Activated CD8-positive, alpha-beta T cell treated with anti-CD3 and anti-CD28 coated beads for 36 hours (primary cell): ENCODE data around the gene FGF14. TPM values are rescaled to one million over a fixed set of nuclear protein-coding genes. Genes with fewer than 3 reads are reported as not detected.

ENCODE experiments used
- ATAC-seq: fragments of 200-7000 bp; cut with Tn5 transposase; one replicate; pipeline ENCODE4 v1.10.0; 2021; ENCODE audit warnings: mild to moderate bottlenecking, moderate library complexity
- CTCF ChIA-PET: fragments of 350-600 bp; sonication (Branson Sonifier 250); formaldehyde crosslinking; loops from one replicate; lab custom pipeline; 2021; ENCODE audit warnings: antibody characterized with exemption; lab: Charles Lee
- POLR2A ChIA-PET: fragments of 350-600 bp; sonication (Branson Sonifier 250); formaldehyde crosslinking; loops from one replicate; lab custom pipeline; 2021; ENCODE audit warnings: antibody characterized with exemption; lab: Charles Lee
- DNase-seq: peaks from one replicate; pipeline ENCODE4 v3.0.0-alpha.2; 2020
- H3K27ac Mint-ChIP-seq: one replicate; pipeline ENCODE4 v1.8.0; 2021; ENCODE audit warnings: mild to moderate bottlenecking, mixed read lengths
- H3K27me3 Mint-ChIP-seq: one replicate; pipeline ENCODE4 v1.8.0; 2021; ENCODE audit warnings: mixed read lengths
- H3K36me3 Mint-ChIP-seq: one replicate; pipeline ENCODE4 v1.8.0; 2021; ENCODE audit warnings: low read depth, mixed read lengths
- H3K4me1 Mint-ChIP-seq: one replicate; pipeline ENCODE4 v1.8.0; 2021; ENCODE audit warnings: low read depth, mixed read lengths
- H3K4me3 Mint-ChIP-seq: one replicate; pipeline ENCODE4 v1.8.0; 2021; ENCODE audit warnings: mild to moderate bottlenecking, moderate library complexity, mixed read lengths
- H3K9me3 Mint-ChIP-seq: one replicate; pipeline ENCODE4 v1.8.0; 2021; ENCODE audit warnings: mixed read lengths
- intact Hi-C: fragments of 100-400 bp; cut with micrococcal nuclease; formaldehyde crosslinking; loops from one replicate; pipeline ENCODE4 v1.10.0; 2022
- total RNA-seq, 2 experiments: library from RNA; stranded (reverse); gene quantifications; one replicate each; pipeline ENCODE4 v1.2.3, GENCODE V29; 2021
- TF ChIP-seq, protein P1 (sequence below): fragments of 200-600 bp; IDR thresholded peaks from one replicate; pipeline ENCODE4 v1.8.0; 2022; ENCODE audit warnings: antibody characterized with exemption, mild to moderate bottlenecking

The FGF14 gene
- total RNA-seq, 2 experiments from 2014 or later: not detected

- Mint-ChIP-seq H3K4me3 (no peak overlapping the region), H3K4me1 (no peaks in the 10 kb centered on the region), H3K9me3 (no peaks in the 10 kb centered on the region), H3K27ac (no peak overlapping the region), H3K36me3 (no peaks in the 10 kb centered on the region), H3K27me3 (peaks cover 10% of the 10 kb centered on the region)
- intact Hi-C loops: no loop called here
- ATAC-seq: no peak
- ChIA-PET CTCF (no interaction called here), POLR2A (no interaction called here)
- DNase-seq: no peak
- TF ChIP-seq, protein P1, sequence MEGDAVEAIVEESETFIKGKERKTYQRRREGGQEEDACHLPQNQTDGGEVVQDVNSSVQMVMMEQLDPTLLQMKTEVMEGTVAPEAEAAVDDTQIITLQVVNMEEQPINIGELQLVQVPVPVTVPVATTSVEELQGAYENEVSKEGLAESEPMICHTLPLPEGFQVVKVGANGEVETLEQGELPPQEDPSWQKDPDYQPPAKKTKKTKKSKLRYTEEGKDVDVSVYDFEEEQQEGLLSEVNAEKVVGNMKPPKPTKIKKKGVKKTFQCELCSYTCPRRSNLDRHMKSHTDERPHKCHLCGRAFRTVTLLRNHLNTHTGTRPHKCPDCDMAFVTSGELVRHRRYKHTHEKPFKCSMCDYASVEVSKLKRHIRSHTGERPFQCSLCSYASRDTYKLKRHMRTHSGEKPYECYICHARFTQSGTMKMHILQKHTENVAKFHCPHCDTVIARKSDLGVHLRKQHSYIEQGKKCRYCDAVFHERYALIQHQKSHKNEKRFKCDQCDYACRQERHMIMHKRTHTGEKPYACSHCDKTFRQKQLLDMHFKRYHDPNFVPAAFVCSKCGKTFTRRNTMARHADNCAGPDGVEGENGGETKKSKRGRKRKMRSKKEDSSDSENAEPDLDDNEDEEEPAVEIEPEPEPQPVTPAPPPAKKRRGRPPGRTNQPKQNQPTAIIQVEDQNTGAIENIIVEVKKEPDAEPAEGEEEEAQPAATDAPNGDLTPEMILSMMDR: no peak
Observed at GRCh38 chr13:102276404-102276803, 125.4 kb downstream of the FGF14 start.

DNA sequence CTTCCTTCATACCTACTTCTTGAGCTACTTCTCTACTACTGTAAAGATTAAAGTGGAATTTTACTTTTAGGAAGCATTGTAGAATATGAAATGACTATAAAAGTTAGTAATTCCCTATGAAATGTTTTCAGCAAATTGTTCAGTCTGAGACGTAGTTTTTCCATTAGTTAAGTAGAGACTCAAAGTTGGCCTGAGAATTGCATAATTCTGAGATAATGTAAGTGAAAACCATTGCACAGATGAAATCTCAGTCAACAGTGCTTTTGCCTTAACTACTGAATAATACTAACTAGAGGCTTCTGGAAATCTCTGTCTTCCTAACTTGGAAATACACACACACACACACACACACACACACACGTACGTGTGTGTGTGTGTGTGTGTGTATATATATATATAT is 125.9 kb downstream of the FGF14 start:
- H3K27me3 Mint-ChIP-seq: peaks cover 8% of the 10 kb centered on the region
- H3K4me1 Mint-ChIP-seq: no peaks in the 10 kb centered on the region
- TF ChIP-seq, protein P1: no peak
- no peaks in the 10 kb centered on the region for H3K36me3 Mint-ChIP-seq
- H3K9me3 Mint-ChIP-seq: no peaks in the 10 kb centered on the region
- H3K27ac Mint-ChIP-seq: no peak overlapping the region
- DNase-seq (no peak), ATAC-seq (no peak)
- ChIA-PET CTCF (no interaction called here), POLR2A (no interaction called here)
- intact Hi-C loops: no loop called here
- no peak overlapping the region for H3K4me3 Mint-ChIP-seq

GRCh38 chr13:102273111-102273510 is 128.7 kb downstream of the FGF14 start:
- Mint-ChIP-seq H3K27ac (no peak overlapping the region), H3K36me3 (no peaks in the 10 kb centered on the region), H3K9me3 (no peaks in the 10 kb centered on the region), H3K4me1 (no peaks in the 10 kb centered on the region), H3K4me3 (no peak overlapping the region), H3K27me3 (peaks cover 5% of the 10 kb centered on the region)
- TF ChIP-seq, protein P1: no peak
- DNase-seq (no peak), ATAC-seq (no peak)
- ChIA-PET POLR2A (no interaction called here), CTCF (no interaction called here)
- intact Hi-C loops: no loop called here

DNA sequence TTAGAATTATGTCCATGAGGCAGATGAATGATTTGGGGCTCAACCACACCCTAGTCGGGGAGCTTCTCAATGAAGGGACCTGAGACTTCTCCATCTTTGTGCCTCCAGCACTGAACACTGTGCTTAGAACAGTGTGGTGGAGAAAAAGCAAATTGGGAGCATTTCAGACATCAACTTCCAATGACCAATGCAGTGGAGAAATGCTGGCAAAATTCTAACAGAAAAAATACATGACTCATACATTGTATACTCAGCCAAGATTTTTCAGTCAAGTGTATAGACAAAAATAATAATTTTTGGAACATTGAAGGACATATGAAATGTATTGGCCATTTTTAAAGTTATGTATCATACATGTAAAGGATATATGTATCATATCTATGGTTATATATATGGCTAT is 134.7 kb downstream of the FGF14 start:
- Mint-ChIP-seq H3K27me3 (no peaks in the 10 kb centered on the region), H3K4me1 (no peaks in the 10 kb centered on the region), H3K27ac (no peak overlapping the region), H3K36me3 (no peaks in the 10 kb centered on the region), H3K9me3 (no peaks in the 10 kb centered on the region), H3K4me3 (no peak overlapping the region)
- DNase-seq (no peak), ATAC-seq (no peak)
- POLR2A ChIA-PET: no interaction called here
- CTCF ChIA-PET: no interaction called here
- intact Hi-C loops: no loop called here
- TF ChIP-seq, protein P1: no peak

- intact Hi-C loops: no loop called here
- TF ChIP-seq, protein P1: no peak
- no peak overlapping the region for H3K27ac Mint-ChIP-seq
- H3K4me3 Mint-ChIP-seq: no peak overlapping the region
- no peaks in the 10 kb centered on the region for H3K27me3 Mint-ChIP-seq
- H3K36me3 Mint-ChIP-seq: no peaks in the 10 kb centered on the region
- H3K9me3 Mint-ChIP-seq: no peaks in the 10 kb centered on the region
- POLR2A ChIA-PET: no interaction called here
- H3K4me1 Mint-ChIP-seq: no peaks in the 10 kb centered on the region
- DNase-seq (no peak), ATAC-seq (no peak)
- CTCF ChIA-PET: no interaction called here
Observed at GRCh38 chr13:102261809-102262208, 140.0 kb downstream of the FGF14 start.
